Pancreas (tissue), 10 donors: Measurements from ENCODE around the gene HADHA. TPM values are rescaled to one million over a fixed set of nuclear protein-coding genes. Genes with fewer than 3 reads are reported as not detected.

Experiments used
- ATAC-seq, 4 donors: fragments of 200-7000 bp; cut with Tn5 transposase; one replicate each; pipeline versions ENCODE4 v1.8.0 to v1.9.1; 2020; ENCODE audit warnings: mild to moderate bottlenecking in 4 of 4, moderate library complexity in 4 of 4
- DNase-seq, 6 donors: peaks; one replicate each; pipeline ENCODE4 v3.0.0-alpha.2; 2020
- FAIRE-seq: peaks from 2 replicates; lab custom pipeline; 2012; peaks lifted over from hg19 to GRCh38; lab: Jason Lieb, UNC
- H3K27ac ChIP-seq, 4 donors: fragments of 200-600 bp; sonication (generic); 1 replicate in 3 of 4; 2 replicates in 1 of 4; pipeline versions ENCODE4 v1.5.0 to v1.8.0; 2020
- H3K27me3 ChIP-seq, 4 donors: fragments of 200-600 bp; one replicate each; pipeline ENCODE4 v1.8.0; 2021
- H3K36me3 ChIP-seq, 3 donors: fragments of 200-600 bp; sonication (generic) in 1 of 3; one replicate each; pipeline versions ENCODE4 v1.5.0 to v1.8.0; 2020 to 2021
- H3K4me1 ChIP-seq, 3 donors: fragments of 200-600 bp; one replicate each; pipeline ENCODE4 v1.8.0; 2021
- H3K4me3 ChIP-seq, 4 donors: fragments of 200-600 bp; sonication (generic) in 2 of 4; one replicate each; pipeline versions ENCODE4 v1.5.0 to v1.8.0; 2020 to 2021
- H3K9me3 ChIP-seq, 4 donors: fragments of 200-600 bp; one replicate each; pipeline ENCODE4 v1.8.0; 2021
- WGBS, 2 donors: extraction: QIAGEN DNeasy Blood & Tissue Kit; methylation state at CpG; one replicate each; pipeline ENCODE4 v1.1.7; 2013; 5-methylcytosine and 5-hydroxymethylcytosine counted together
- intact Hi-C, 3 donors: fragments of 100-400 bp; cut with DNase I; formaldehyde crosslinking; loops; one replicate each; pipeline versions ENCODE4 v1.11.1 to v1.14.2; 2022
- polyA plus RNA-seq, 2 donors: library from polyadenylated mRNA; stranded (reverse); fragments of 200-250 nt; gene quantifications; one replicate each; pipeline ENCODE4 v1.2.3, GENCODE V29; 2013
- total RNA-seq, 6 donors: library from RNA; stranded (reverse); fragmentation: NEBNext Ultra II Directional in 4 of 6; extraction: Animal tissue kit (Norgen Biotek cat#: 25700) in 4 of 6; gene quantifications; one replicate each; pipeline versions ENCODE4 v1.2.1 to v1.2.4, GENCODE V29; 2021 to 2023
- TF ChIP-seq, protein P1 (sequence below), 4 donors: fragments of 200-600 bp; sonication (generic) in 3 of 4; IDR thresholded peaks; one replicate each; pipeline versions ENCODE4 v1.5.0 to v1.8.0; 2021; ENCODE audit warnings: antibody characterized with exemption in 4 of 4
- donor health status: healthy with polysubstance abuse.
- donor health status: DM: no; HTN: no; CAD: no; lungs with moderate emphysema.
- donor health status: DM: no; HTN: no; CAD: no.
- donor health status: control.
- donor health status: control.
- donor health status: Bipolar disorder and iron deficiency.
- donor health status: DM: yes; HTN: yes; CAD: no.
- donor health status: DM: no; HTN: no; CAD: no.
- donor health status: DM: no; HTN: no; CAD: no.
- donor health status: DM: yes; HTN: yes; CAD: no.

HADHA gene
- total and polyA plus RNA-seq, 8 donors: 32.1 to 89.6 (median 67.6) TPM

DNA sequence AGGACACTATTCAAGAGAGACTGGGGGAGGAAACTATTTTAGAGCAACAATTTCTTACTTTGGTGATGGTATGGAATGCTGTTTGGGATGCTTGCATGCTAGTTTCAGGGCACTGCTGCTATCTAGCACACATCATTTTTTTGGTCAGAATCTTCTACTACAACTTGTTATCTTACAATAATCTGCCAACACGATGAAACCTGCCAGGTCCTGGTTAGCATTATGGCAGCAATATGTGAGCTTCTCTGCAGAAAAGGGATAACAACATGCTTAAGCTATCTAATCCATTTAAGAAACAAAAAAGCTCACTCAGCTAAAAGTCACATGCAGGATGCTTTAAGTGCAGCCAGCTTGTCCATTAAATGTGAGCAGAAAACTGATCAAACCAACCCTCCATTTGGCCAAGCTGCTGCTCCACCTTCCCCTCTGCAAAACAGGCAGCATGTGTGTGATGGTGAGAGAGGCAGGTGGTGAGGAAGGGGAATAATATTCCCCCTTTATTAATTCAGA, 41.4 kb downstream of the HADHA start:
- ATAC-seq (no peak), DNase-seq (no peak), FAIRE-seq (no peak)
- Histone ChIP-seq H3K4me1 (no peaks in the 10 kb centered on the region), H3K36me3 (peaks cover 0 to 53% (median 11%) of the 10 kb centered on the region in 3 donors), H3K9me3 (no peaks in the 10 kb centered on the region), H3K4me3 (no peak overlapping the region), H3K27me3 (no peaks in the 10 kb centered on the region), H3K27ac (no peak overlapping the region)
- intact Hi-C loops: no loop called here
- TF ChIP-seq, protein P1, sequence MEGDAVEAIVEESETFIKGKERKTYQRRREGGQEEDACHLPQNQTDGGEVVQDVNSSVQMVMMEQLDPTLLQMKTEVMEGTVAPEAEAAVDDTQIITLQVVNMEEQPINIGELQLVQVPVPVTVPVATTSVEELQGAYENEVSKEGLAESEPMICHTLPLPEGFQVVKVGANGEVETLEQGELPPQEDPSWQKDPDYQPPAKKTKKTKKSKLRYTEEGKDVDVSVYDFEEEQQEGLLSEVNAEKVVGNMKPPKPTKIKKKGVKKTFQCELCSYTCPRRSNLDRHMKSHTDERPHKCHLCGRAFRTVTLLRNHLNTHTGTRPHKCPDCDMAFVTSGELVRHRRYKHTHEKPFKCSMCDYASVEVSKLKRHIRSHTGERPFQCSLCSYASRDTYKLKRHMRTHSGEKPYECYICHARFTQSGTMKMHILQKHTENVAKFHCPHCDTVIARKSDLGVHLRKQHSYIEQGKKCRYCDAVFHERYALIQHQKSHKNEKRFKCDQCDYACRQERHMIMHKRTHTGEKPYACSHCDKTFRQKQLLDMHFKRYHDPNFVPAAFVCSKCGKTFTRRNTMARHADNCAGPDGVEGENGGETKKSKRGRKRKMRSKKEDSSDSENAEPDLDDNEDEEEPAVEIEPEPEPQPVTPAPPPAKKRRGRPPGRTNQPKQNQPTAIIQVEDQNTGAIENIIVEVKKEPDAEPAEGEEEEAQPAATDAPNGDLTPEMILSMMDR (IDR thresholded peaks at IDR 0.05): no peak
- 13 to 47% methylated on average over 1 of the region's 1 CpG for WGBS, 2 donors

DNA sequence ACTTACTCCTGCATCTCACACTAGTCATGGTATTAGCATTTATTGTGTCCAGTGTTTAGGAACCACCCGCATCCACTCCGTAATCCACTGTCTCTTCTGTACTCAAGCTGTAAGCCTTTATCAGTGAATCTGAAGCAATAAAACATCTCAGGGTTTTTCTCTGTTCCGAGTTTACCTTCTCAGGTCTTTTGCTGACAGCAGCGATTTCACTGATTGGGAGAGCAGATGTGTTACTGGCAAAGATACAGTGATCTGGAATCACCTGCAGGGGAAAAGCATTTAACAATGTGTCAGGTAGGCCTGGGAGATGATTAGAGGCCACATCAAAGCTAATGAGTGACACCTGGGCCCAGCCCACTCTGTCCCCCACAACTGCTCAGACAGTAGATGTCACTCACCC, 46.9 kb downstream of the HADHA start:
- Histone ChIP-seq H3K9me3 (no peaks in the 10 kb centered on the region), H3K27ac (no peak overlapping the region), H3K36me3 (peaks cover 0 to 82% (median 11%) of the 10 kb centered on the region in 3 donors), H3K4me3 (no peak overlapping the region), H3K4me1 (no peaks in the 10 kb centered on the region), H3K27me3 (no peaks in the 10 kb centered on the region)
- FAIRE-seq (no peak), ATAC-seq (peak in 1 of 4 donors; percentile 8), DNase-seq (no peak)
- 89 to 91% methylated on average over 4 of the region's 4 CpGs for WGBS, 2 donors
- intact Hi-C loops: no loop called here
- TF ChIP-seq, protein P1 (IDR thresholded peaks at IDR 0.05): no peak

DNA sequence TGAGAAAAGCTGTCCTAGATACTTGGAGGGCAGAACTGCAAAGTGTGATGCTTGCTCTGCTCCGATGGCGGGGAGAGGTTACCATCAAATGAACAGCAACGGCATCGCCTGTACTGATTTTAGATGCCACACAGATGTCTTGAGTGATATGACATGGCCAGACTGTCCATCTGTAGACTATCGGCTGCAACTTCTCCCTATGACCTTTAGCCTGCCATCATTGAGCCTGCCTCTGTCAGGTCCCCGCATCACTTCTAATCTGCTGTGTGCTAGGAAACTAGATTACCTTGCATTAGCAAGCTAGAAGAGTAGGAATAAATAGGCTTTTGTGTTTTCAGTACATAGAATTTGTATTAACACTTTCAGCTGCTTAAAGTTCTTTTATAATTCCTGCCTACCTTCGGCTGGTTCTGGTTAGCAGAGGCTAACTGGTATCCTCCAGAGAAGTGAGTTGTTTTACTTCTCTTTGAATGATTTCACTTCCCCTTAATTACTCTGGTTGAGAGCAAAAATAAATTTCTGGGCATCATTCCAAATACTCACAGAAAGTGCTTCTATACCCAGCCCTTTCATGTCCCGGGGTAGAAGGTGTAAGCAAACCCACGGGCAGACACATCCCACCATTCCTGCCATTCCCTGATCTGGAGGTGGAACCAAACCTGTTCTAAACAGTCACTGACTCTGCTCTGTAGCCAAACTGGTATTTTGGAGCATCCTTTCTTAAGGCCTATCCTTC, 47.6 kb downstream of the HADHA start:
- Histone ChIP-seq H3K36me3 (peaks cover 0 to 87% (median 10%) of the 10 kb centered on the region in 3 donors), H3K4me3 (no peak overlapping the region), H3K27ac (no peak overlapping the region), H3K4me1 (no peaks in the 10 kb centered on the region), H3K27me3 (no peaks in the 10 kb centered on the region), H3K9me3 (no peaks in the 10 kb centered on the region)
- intact Hi-C loops: no loop called here
- DNase-seq (no peak), FAIRE-seq (no peak), ATAC-seq (peak in 2 of 4 donors; percentile 18 to 55)
- 84 to 87% methylated on average over 9 of the region's 9 CpGs for WGBS, 2 donors
- TF ChIP-seq, protein P1 (IDR thresholded peaks at IDR 0.05): no peak

DNA sequence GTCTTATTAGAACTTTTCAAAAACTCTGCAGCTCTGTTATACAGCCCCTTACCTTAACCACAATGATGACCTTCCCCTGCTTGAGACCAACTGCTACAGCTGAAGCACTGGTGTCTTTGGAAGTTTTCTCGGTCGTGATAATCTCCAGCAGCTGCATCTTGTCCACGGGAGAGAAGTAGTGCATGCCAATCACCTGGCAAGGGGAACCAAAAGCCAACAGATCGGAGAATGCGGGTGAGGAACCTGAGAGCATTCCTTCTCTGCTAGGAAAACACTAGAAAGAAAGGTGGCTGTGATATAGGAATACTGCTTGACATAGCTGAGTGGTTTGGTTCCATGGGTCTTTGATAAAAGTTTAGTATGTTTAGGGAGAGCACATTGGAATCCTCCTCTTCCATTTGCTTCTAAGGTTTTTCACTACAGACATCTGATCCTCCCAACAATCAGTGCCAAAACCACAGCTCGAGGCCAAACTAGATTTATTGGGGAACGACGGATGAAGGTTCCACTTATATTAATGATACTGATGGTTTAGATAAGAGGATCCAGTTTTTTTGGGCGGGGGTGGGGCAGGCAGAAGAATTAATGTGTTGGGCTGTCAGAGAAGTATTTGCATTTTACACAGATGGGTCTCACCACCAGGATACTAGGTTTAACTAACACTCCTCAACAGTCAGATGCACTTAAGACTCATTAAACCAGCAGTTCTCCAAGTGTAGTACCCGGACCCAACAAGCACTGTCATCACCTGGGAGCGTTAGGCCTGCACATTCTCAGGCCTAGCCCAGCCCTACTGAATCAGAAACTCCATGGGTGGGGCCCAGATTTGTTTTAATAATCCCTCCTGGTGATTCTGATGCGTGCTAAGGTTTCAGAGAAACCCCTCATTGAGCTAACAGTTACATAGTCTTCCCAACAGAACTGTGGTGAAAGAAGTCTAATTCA, 49.1 kb downstream of the HADHA start:
- no peak for DNase-seq
- intact Hi-C loops: no loop called here
- H3K4me3 ChIP-seq: no peak overlapping the region
- no peaks in the 10 kb centered on the region for H3K27me3 ChIP-seq
- no peaks in the 10 kb centered on the region for H3K4me1 ChIP-seq
- no peak for ATAC-seq
- H3K36me3 ChIP-seq: peaks cover 0 to 85% (median 4%) of the 10 kb centered on the region in 3 donors
- TF ChIP-seq, protein P1 (IDR thresholded peaks at IDR 0.05): no peak
- 71 to 72% methylated on average over 12 of the region's 12 CpGs for WGBS, 2 donors
- H3K9me3 ChIP-seq: no peaks in the 10 kb centered on the region
- no peak overlapping the region for H3K27ac ChIP-seq
- no peak for FAIRE-seq
